ENCODE measurements around the gene IL21R.
"Not testable (repeated sequence)": the region's sequence is repeated elsewhere in the genome, so short reads cannot be mapped to it uniquely, and the experiment has no call there.

Gene IL21R

DNA sequence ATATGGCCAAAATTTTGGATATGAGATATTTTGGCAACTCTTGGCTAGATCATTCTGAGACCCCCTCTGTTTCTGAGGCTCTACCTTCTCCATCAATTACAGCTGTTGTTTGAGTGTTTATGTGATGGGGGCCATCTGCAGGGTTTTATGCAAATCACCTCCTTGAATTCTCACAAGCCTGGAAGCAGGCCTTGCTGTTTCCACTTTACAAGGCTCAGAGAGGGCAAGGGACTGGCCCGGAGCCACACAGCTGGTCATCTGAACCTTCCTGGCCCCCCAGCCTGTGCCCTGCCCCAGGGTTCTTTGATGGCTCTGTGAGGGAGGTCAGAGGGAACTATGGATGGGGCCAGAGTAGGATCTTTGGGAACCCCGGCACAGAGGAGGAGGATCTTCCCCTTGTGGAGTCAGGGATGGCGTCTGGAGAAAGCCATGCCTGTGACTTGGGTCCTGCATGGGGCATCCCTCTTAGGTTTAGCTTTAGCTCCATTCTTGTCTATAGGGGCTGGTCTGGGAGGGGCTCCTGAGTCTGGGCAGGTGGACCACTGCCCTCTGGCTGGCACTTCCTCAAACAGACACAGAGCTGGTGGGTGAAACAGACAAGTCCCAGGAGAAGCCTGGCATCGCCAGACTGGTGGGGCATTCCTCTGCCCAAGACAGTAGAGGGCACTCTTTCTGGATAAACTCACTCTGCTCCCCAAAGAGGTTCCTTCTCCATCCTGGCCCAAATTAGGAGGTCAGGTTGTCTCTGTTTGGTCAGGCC is 26.2 kb downstream of the IL21R start:
- DNase-seq, result peak in 1 of 2 experiments; percentile 0

DNA sequence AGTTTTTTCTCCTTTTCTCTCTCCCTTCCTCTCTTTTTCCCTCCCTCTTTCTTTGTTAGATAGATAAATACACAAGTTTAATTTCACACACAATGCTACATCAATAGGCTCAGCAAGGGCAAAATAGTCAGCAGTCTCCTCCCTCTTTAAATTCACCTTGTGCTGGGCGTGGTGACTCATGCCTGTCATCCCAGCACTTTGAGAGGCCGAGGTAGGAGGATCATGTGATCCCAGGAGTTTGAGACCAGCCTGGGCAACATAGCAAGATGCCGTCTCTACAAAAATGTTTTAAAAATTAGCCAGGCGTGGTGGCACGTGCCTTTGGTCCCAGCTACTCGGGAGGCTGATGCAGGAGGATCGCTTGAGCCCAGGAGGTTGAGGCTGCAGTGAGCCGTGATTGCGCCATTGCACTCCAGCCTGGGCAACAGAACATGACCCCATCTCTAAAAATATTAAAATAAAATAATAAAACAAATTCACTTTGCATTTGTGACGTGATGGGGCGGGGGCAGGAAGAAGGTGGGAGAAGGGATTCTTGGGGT is 27.4 kb downstream of the IL21R start:
- DNase-seq, result peak in 1 of 2 experiments; percentile 1

DNA sequence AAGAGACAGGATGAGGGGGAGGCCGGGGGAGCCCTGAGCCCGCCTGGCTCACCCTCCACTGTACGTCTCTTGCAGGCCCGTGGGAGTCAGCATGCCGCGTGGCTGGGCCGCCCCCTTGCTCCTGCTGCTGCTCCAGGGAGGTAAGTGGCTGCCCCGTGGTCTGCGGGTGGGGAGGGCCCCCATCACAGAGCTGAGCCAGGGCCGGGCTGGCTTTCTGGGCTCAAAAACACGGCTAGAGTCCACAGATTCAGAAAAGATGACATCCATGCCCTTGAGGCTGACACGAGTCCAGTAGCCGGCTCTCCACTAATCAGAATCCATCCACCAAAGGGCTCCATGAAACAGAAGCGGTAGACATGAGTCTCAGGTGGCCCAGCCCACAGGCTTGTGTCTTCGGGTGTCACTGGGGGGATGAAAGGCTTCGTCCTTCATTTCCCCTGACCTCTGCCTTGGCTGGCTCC is 28.0 kb downstream of the IL21R start:
- DNase-seq, result peak in 1 of 2 experiments; percentile 1

DNA sequence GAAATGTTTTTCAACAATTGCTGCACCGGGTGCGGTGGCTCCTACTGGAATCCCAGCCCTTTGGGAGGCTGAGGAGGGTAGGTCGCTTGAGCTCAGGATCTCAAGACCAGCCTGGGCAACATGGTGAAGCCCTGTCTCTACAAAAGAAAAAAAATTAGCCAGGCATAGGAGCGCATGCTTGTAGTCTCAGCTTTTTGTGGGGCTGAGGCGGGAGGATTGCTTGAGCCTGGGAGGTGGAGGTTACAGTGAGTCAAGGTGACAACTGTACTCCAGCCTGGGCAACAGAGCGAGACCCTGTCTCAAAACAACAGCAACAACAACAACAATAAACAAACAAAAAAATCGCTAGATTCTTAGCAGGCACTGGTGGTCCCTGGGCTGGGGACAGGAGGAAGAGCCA is 28.5 kb downstream of the IL21R start:
- no peak for DNase-seq

DNA sequence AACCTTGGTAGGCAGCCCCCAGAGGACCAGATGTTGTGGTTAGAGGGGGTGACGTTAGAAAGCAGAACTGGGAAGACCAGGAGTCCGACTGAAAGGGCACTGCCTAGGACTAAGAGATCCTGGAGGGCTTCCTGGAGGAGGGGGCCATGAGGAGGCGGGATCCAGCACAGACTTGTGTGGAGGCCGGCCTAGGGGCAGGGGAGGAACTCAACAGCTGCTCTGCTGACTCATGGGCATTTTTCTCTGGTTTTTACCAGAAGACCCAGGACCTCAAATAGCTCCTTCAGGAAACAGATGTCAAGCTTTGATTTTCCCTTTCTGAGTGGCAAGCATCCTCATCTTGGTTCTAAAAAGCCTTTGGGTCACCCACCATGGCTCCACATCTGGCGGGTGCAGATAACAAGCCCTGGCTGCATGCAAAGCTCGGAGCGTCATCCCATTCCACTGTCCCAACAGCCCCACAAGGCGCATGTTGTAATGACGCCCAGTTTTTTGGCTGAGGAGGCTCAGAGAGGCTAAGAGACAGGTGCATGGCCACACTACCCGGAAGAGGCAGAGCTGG is 29.0 kb downstream of the IL21R start:
- DNase-seq, result peak in 1 of 2 experiments; percentile 14

DNA sequence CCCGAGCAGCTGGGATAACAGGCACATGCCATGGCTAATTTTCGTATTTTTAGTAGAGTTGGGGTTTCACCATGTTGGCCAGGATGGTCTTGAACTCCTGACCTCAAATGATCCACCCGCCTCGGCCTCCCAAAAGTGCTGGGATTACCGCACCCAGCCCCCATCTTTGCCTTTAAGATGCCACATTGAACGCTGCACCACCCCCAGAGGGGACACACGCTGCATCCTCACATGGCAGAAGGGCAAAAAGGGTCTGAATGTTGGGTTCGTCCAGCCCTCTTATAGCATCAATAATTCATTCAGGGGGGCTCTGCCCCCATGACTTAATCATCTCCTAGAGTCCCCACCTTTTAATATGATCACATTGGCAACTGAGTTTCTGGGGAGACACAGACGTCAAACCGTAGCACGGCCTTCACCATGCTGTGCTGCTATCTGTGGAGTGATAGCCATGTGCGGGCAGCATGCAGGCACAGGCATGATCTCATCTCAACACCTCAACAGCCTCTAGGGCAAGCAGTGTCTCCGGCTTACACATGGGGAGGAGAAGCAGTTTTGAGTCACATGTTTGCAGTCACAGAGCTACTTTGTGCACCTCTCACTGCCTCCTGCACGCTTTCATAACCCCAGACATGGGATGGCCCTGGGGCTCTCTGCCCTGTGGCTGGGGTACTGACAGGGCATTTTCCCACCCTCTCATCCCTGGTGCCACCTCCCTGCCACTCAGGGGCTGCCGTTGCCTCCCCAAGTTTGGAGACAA is 30.0 kb downstream of the IL21R start:
- DNase-seq, result peak in 1 of 2 experiments; percentile 9

DNA sequence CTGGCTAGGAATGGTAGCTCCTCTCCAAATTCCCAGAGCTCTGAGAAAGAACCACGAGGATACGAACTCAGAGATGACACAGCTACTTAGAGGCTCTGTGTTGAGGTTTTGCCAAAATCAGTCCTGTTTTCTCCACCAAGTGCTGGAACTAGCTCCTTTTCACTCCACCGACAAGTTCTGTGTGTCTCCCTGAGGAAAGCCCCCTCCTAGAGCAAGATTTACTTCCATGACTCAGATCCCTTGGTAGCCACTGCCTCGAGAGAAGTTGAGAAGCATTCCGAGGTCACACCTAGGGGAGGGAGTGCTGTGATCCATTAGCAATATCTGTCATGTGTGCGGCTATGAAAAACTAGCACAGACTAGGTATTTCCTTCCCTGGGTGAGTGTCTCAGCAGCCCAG is 30.6 kb downstream of the IL21R start:
- peak in 1 of 2 experiments; percentile 1 for DNase-seq

DNA sequence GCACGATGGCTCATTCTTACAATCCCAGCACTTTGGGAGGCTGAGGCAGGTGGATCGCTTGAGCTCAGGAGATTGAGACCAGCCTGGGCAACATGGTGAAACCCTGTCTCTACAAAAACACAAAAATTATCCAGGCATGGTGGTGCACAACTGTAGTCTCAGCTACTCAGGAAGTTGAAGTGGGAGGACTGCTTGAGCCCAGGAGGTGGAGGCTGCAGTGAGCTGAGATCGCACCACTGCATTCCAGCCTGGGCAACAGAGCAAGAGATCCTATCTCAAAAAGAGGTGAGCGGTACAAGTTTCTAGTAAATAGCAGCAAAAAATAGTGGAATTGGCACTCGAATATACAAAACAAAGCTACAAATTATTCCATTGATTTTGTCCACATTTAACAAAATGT is 31.2 kb downstream of the IL21R start:
- peak in 1 of 2 experiments; percentile 1 for DNase-seq

DNA sequence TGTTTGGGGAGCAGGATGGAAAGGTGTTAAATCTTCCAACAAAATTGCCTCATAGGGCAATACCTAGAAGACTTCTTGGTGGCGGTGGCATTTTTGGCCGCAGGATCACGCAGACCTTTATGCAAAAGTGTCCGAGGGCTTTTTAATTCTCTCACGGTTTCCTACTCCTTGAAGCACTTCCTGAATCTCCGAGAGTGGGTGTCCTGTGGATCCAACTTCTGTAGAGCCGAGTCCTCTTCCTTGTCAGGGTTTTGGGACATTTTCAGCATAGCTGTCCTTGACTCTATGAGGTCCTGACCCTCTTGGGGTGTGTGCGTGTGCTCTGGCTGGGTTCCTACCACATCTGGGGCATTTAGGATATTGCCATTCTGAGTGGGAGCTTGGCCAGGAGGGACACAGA is 31.7 kb downstream of the IL21R start:
- DNase-seq, result no peak

DNA sequence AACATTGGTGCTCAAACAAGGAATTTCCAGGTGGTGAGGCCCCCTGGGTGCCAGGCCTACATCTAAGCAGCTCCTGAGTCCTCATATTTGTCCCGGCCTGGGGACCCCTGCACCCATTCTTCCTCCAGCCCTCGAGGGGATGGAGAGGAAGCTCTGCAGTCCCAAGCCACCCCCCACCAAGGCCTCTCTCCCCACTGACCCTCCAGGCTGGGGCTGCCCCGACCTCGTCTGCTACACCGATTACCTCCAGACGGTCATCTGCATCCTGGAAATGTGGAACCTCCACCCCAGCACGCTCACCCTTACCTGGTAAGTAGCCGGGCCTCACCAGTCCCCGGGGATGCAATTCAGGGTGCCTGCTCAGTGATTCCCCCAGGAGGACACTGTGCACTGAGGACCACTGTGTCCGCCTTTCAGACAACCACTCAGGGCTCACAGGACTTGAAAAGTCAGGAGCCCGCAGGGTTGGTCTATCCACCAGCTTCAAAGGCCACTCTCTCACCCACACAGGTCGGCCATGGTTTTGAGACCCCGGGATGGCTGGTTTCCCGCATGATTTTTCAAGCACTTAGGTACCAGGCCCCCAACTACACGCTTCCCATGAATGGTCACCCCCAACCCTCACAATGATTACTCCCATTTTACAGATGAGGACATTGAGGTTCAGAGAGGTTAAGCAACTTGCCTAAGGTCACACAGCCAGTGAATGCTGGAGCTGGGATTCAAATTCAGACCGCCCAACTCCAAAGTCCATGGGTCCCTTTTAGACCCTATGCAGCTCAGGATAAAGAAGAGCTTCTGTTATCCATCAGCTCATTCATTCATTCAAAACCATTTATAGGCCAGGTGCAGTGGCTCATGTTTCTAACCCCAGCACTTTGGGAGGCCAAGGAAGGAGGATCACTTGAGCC is 32.4 kb downstream of the IL21R start:
- DNase-seq, result peak in 1 of 2 experiments; percentile 1

DNA sequence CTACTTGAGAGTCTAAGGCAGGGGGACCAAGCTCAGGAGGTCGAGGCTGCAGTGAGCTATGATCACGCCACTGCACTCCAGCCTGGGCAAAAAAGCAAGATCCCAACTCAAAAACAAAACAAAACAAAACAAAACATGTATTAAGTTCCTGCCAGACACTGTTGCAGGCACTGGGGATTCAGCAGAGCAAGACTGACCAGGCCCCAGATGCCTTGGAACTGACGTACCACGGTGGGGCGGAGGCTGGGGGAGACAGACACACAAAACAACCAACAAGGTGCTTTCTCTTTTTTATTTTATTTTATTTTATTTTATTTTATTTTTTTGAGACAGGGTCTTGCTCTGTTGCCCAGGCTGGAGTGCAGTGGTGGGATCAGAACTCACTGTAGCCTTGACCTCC is 33.2 kb downstream of the IL21R start:
- not testable (repeated sequence) for DNase-seq

DNA sequence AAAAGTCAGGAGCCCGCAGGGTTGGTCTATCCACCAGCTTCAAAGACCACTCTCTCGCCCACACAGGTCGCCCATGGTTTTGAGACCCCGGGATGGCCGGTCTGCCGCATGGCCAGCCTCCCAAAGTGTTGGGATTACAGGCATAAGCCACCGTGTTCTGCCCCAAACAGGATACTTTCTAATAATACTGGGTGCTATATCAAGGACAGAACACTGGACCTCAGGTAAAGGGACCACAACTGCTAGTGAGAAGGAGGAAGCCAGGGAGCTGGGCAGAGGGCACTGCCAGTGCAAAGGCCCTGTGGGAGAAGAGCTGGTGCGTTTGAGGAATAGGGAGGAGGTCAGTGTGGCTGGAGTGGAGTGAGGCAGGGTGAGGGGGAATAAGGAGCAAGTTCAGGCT is 34.1 kb downstream of the IL21R start:
- DNase-seq, result no peak

DNA sequence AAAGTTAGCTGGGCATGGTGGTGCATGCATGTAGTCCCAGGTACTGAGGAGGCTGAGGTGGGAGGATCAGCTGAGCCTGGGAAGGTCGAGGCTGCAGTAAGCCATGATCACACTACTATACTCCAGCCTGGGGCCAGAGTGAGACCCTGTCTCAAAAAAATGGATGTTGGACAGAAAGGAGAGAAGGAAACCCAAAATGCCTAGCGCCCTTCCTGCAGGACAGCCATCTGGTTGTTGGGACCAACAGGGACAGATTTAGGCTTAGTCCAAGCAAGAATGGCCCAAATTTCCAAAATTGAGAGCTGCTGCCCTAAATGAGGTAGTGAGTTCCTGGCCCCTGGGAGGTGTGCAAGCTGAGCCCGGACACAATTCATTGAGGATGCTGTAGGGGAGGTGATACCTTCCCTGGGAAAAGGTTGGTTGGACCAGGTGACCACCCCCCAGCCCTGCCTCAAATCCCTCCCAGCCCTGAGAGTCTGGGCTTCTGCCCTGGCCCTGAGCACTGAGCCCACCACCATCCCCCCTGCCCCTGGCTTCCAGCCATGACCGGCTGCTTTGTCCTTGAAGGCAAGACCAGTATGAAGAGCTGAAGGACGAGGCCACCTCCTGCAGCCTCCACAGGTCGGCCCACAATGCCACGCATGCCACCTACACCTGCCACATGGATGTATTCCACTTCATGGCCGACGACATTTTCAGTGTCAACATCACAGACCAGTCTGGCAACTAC is 35.1 kb downstream of the IL21R start:
- peak in 1 of 2 experiments; percentile 1 for DNase-seq

DNA sequence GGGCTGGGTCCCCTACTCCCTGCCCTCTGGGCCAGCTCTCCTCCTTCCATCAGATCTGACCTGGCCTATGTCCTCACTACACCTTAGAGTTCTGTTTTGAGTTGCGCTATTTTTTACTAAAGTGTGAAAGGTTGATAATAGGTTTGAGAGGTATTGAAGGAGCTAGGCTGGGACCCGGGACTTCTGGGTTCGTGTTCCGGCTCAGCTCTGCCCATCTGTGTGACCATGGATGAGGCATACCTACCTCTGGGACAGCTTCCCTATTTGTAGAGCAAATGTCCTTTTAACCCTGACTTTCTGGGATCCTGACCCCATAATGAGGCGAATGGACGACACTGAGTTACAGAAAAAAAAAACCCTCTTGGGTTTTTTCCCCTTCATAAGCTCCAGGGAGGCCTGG is 36.0 kb downstream of the IL21R start:
- DNase-seq, result no peak

DNA sequence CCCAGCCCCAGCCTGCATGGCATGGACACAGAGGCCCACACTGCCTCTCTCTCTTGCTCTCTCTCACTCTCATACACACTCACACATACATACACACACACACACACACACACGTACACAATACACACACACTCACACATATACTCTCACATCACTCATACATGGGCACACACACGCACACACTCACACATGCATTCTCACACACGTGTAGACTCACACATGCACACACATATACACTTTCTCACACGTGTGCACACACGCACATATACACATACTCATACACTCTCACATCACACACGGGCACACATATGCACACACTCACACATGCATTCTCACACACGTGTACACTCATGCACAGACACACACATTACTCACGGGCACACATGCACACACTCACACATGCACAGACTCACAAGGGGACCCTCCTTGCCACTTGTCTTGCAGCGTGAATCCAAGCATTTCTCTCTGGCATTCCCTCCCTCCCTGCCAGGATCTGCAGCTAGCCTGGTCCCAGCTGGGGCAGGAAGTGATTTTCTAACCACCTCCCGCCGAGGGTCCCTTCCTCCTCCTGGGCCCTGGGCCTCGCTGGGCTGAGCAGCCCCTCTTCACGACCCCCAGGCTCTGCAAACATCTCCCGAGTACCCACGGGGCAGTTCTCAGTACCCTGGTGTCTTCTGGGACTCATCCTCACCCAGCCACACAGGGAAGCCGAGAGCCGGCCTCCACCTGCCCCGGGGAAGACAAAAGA is 37.5 kb downstream of the IL21R start:
- no peak for DNase-seq

DNA sequence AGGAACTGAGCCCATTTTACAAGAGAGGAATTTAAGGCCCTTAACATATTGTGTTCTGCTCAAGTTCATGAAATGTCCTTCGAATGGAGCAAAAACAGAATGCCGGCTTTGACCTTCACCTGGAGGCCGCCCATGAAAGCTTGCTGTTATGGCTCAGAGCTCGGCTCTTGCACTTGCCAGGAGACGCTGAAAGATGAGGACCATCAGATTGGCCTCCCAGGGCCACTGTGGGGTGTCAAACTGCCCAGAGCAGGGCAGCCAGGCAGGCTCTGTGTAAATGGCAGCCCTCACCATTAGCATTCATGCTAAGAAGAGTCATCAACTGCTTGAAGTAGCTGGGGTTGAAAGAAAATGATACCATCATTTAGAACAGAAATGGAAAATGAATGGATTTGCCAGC is 39.3 kb downstream of the IL21R start:
- DNase-seq, result no peak

DNA sequence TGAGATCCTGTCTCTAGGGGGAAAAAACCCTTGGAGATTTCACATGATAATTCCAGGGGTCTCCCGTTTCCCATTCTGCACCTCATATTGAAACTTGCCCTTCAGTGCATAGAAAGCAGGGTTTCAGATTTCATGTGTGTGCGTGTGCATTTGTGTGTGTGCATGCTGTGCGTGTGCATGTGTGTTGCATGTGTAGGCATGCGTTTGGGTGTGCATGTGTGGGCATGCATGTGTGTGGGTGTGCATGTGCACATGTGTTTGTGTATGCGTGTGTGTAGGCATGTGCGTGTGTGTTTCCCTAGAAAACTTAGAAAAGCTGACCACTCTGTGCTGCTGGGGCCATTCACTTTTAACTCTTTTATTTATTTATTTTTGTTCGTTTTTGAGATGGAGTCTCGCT is 40.0 kb downstream of the IL21R start:
- no peak for DNase-seq

DNA sequence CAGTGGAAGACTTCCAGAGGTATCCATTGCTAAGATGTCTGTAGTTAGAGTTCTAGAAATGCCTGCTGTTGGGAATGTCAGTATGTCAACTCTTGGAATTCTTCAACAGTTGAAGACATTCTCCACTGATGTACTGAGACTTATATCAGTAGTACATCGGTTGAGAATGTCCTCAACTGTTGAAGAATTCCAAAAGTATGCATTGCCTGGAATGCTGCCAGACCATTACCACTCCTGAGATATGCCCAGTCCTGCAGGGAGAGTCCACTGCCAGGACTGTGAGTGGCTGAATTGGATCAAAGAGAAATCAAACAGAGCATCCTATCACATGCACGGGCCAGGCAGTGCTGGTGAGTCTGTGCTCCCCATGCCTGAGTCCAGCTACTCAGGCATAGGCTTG is 42.0 kb downstream of the IL21R start:
- no peak for DNase-seq

DNA sequence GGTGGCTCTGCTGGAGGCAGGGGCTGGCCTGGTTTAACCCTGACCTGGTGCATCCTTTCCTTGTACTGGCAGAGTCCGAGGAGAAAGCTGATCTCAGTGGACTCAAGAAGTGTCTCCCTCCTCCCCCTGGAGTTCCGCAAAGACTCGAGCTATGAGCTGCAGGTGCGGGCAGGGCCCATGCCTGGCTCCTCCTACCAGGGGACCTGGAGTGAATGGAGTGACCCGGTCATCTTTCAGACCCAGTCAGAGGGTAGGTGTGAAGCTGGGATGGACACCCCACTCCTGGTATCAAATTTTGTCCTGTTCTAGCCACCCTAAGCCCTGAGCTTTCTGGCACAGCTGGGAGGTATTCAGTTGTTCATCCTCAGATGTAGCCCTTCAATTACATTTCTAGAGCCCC is 42.5 kb downstream of the IL21R start:
- DNase-seq, result no peak

DNA sequence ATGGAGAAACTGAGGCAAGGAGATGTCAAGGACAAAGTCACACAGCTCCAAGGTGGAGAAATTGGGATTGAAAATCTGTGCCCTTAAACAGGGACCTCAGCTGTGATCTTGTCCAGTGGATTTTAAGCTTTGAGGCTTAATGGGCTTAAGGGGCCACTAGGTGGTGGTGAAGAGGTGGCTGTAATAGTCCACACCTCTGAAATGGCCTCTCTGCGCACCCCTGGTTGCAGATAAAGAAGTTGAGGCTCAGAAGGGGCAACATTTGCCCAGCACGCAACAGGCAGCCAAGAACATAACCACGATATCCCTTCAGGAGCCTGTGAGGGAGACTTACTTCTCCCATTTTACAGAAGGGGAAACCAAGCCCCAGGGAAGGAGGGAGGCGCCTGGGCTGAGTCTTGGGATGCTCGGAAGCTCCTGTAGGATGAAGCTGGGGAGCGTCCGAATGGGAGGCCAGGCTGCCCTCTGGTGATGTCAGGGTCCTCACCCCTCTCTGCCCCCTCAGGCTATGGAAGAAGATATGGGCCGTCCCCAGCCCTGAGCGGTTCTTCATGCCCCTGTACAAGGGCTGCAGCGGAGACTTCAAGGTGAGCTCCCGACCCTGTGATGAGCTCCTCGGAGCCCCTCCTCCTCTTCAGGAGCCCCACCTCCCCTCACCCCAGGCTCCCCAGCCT is 43.7 kb downstream of the IL21R start:
- no peak for DNase-seq

Data from stimulated activated CD4-positive, alpha-beta T cell treated with anti-CD3 and anti-CD28 coated beads, Interleukin-4, amount 100 ng/mL, for 4 hours (primary cell).